ENCODE results near the gene CLDN7. TPM values are rescaled to one million over a fixed set of nuclear protein-coding genes. Genes with fewer than 3 reads are reported as not detected.

Gene CLDN7
- total and polyA plus RNA-seq, 4 experiments from 2014 or later, result 0.39 to 3.1 (median 1.0) TPM

DNA sequence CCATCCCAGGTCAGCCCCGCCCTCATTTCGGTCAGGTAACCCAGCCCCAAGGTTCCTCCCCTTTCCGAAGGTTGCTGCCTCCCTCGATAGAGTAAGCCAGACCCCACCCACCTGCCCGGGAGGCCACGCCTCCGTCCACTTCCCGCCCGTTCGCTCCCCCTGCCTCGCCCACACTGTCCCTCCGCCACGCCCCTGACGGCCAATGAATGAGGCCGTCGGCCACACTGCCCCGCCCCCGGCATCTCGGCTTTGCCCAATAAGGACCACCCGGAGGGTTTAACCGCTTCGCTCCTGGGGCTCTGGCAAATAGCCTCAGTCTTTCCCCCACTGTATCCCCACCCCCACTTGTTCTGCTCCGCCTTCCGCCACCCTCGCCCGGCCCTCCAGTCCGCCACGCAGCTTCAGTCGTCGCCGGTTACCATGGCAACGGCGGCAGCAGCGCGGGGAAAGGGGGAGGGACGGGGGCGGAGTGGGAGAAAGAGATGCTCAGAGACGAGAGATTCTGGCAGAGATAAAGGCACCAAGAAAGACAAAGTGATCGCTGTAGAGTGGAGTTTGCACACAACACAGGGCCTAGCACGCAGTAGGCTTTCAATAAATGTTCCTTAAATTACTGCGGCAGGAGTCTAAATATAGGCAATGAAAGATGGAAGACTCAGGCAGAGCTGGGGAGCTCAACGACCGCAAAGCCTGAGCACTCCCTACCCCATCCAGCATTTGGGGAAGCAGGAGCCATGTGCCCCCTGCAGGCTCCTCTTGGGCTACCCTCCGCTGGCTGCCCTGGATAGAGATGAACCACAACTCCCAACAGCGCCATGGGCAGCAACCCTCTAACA, 47.8 kb downstream of the CLDN7 start:
- Mint-ChIP-seq H3K27me3 (peaks cover 0 to 13% of the 10 kb centered on the region in 2 donors), H3K4me3 (peak overlapping the region; percentile 90 to 98 (median 93)), H3K27ac (peak overlapping the region; percentile 98 to 100 (median 100)), H3K36me3 (peaks cover 0 to 5% of the 10 kb centered on the region in 2 donors), H3K9me3 (peaks cover 0 to 3% (median 0%) of the 10 kb centered on the region in 8 donors), H3K4me1 (peaks cover 26 to 67% (median 43%) of the 10 kb centered on the region in 4 donors)
- Histone ChIP-seq H3K4me3 (ENCODE audit: low read length in 2 of 2) (peak overlapping the region; percentile 68 to 73), H3K27ac (ENCODE audit: low read depth, low read length) (peak overlapping the region; percentile 96), H3K4me1 (ENCODE audit: insufficient read depth, low read length) (peaks cover 54% of the 10 kb centered on the region), H3K27me3 (ENCODE audit: insufficient read depth, low read length) (no peaks in the 10 kb centered on the region), H3K9me3 (ENCODE audit: control insufficient read depth in 1 of 2, low read length in 2 of 2) (no peaks in the 10 kb centered on the region), H3K36me3 (ENCODE audit: insufficient read depth, low read length) (no peaks in the 10 kb centered on the region)
- ChIA-PET POLR2A (ENCODE audit: partially characterized antibody) (interaction anchor here (0.8 to 15.3 kb wide), 14 partner anchors 9 to 620 kb away, joined by 3 to 435 read pairs (median 4); partner anchors contain the start of genes CTDNEP1, DVL2, ELP5 and GABARAP), CTCF (ENCODE audit: partially characterized antibody) (interaction anchor here (0.9 to 1.7 kb wide), 9 partner anchors 20 to 169 kb away, joined by 3 to 11 read pairs (median 3); partner anchors contain the start of genes DVL2, GABARAP and PHF23)
- DNase-seq, result peak; percentile 97 to 99 (median 98)
- intact Hi-C loops (cut with micrococcal nuclease), result loop anchor here (1.0 to 2.0 kb wide), 8 partner anchors 9 to 472 kb away; partner anchors contain the start of genes EIF5A, ELP5, PHF23 and POLR2A

DNA sequence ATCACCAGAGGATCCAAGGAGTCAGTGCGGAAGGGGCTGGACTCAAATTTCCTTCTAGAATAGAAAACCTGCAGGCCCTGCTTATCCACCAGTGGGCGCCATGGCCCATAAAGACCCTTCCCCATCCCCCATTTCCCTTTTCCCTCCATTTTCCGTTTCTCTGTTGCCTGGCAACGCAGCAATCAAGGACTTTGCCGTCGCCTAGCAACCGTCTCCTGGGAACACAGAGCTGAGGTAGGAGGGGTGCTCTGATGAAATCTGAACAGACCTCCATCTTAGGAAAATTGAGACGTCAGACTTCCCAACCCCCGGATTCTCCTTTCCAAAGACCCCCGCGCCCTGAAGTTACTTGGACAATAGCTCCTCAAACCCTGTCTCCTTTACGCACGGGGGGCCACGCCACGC, 48.4 kb downstream of the CLDN7 start:
- ChIA-PET CTCF (ENCODE audit: partially characterized antibody) (interaction anchor here (0.9 to 1.7 kb wide), 9 partner anchors 20 to 168 kb away, joined by 3 to 11 read pairs (median 3); partner anchors contain the start of genes DVL2, GABARAP and PHF23), POLR2A (ENCODE audit: partially characterized antibody) (interaction anchor here (0.8 to 15.3 kb wide), 13 partner anchors 8 to 621 kb away, joined by 3 to 435 read pairs (median 4); partner anchors contain the start of genes CTDNEP1, DVL2, ELP5 and GABARAP)
- DNase-seq, result peak in 2 of 5 donors; percentile 85 to 91
- intact Hi-C loops (cut with micrococcal nuclease), result loop anchor here (1.0 to 2.0 kb wide), 7 partner anchors 9 to 472 kb away; partner anchors contain the start of genes EIF5A, ELP5, PHF23 and TMEM102
- peaks cover 21 to 61% (median 39%) of the 10 kb centered on the region in 4 donors for H3K4me1 Mint-ChIP-seq
- peak overlapping the region; percentile 96 for H3K27ac ChIP-seq (ENCODE audit: low read depth, low read length)
- H3K9me3 Mint-ChIP-seq, result peaks cover 0 to 3% (median 0%) of the 10 kb centered on the region in 8 donors
- peaks cover 0 to 5% of the 10 kb centered on the region in 2 donors for H3K36me3 Mint-ChIP-seq
- H3K27me3 ChIP-seq (ENCODE audit: insufficient read depth, low read length), result no peaks in the 10 kb centered on the region
- peak overlapping the region; percentile 90 to 98 (median 93) for H3K4me3 Mint-ChIP-seq
- peaks cover 0 to 13% of the 10 kb centered on the region in 2 donors for H3K27me3 Mint-ChIP-seq
- H3K9me3 ChIP-seq (ENCODE audit: control insufficient read depth in 1 of 2, low read length in 2 of 2), result no peaks in the 10 kb centered on the region
- H3K4me1 ChIP-seq (ENCODE audit: insufficient read depth, low read length), result peaks cover 48% of the 10 kb centered on the region
- peak overlapping the region; percentile 47 to 73 for H3K4me3 ChIP-seq (ENCODE audit: low read length in 2 of 2)
- H3K36me3 ChIP-seq (ENCODE audit: insufficient read depth, low read length), result no peaks in the 10 kb centered on the region
- H3K27ac Mint-ChIP-seq, result peak overlapping the region; percentile 98 to 100 (median 100)

DNA sequence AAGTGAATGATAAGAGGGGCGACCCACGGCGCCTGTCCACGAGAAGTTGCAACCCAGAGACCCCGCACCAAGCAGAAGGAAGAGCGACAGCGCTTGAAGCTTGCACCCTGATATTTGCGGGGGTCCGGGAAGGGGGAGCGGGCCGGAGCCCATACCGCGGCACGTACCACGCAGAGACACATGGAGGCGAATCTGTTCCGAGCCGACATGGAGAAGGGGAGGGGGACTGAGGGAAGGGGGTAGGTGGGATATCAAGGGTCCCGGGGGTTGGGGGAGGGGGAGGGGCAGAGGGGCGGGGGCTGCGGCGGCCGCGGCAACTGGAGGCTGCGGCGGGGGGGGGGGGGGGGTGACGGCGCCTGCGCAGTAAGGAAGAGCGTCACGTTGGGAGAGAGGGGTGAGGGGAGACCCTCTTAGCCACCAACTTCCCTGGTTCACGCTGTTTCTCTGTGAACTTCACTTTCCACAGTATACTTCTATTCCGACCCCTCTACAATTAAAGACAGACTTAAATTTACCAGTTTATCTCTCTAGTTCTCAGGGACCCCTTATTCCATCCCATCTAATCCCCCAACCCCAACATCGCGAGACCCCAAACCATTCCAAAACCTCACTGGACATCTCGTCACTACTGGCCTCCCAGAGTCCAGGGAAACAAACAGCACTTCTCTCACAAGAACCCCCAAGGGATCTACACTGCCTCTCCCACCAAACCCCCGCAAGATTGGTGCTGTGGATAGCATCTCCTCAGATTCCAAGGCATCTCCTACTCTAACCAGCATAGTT, 50.6 kb downstream of the CLDN7 start:
- Histone ChIP-seq H3K36me3 (ENCODE audit: insufficient read depth, low read length) (no peaks in the 10 kb centered on the region), H3K27ac (ENCODE audit: low read depth, low read length) (no peak overlapping the region), H3K4me3 (ENCODE audit: low read length in 2 of 2) (no peak overlapping the region), H3K27me3 (ENCODE audit: insufficient read depth, low read length) (no peaks in the 10 kb centered on the region), H3K9me3 (ENCODE audit: control insufficient read depth in 1 of 2, low read length in 2 of 2) (no peaks in the 10 kb centered on the region), H3K4me1 (ENCODE audit: insufficient read depth, low read length) (peaks cover 31% of the 10 kb centered on the region)
- CTCF ChIA-PET (ENCODE audit: partially characterized antibody), result no interaction called here
- intact Hi-C loops (cut with micrococcal nuclease), result no loop called here
- H3K36me3 Mint-ChIP-seq, result peaks cover 0 to 5% of the 10 kb centered on the region in 2 donors
- peak overlapping the region; percentile 12 to 78 (median 67) for H3K27ac Mint-ChIP-seq
- H3K9me3 Mint-ChIP-seq, result peaks cover 0 to 3% (median 0%) of the 10 kb centered on the region in 8 donors
- POLR2A ChIA-PET (ENCODE audit: partially characterized antibody), result no interaction called here
- peaks cover 16 to 49% (median 30%) of the 10 kb centered on the region in 4 donors for H3K4me1 Mint-ChIP-seq
- H3K27me3 Mint-ChIP-seq, result peaks cover 0 to 13% of the 10 kb centered on the region in 2 donors
- H3K4me3 Mint-ChIP-seq, result no peak overlapping the region
- DNase-seq, result peak in 1 of 5 donors; percentile 9

Small RNAs within 50 kb of the gene (microRNA-seq; reads per million reads assigned to microRNA genes)
- 583 reads per million, percentile 83 among the genes with 10 or more reads in this experiment for gene MIR324 (ENCODE audit: borderline microRNAs expressed, borderline number of aligned reads, borderline replicate concordance)

Other genes with a start within 250 kb of the CLDN7 start
Only the 30 nearest of the 35 such genes appear.
- 1 to 10 TPM in 1 of 2 experiments, under 1 TPM in 1; 0.89 to 1.2 TPM for gene SLC16A11, start 218.4 kb downstream of the CLDN7 start, total RNA-seq
- under 1 TPM; 0.50 to 0.69 TPM for gene SLC16A11, start 218.4 kb downstream of the CLDN7 start, polyA plus RNA-seq
- 1 to 10 TPM; 1.4 TPM for gene CLEC10A, start 182.2 kb downstream of the CLDN7 start, total RNA-seq
- gene CLEC10A, start 182.2 kb downstream of the CLDN7 start, polyA plus RNA-seq, result not detected
- not detected for gene ASGR2, start 147.7 kb downstream of the CLDN7 start, total RNA-seq
- not detected for gene ASGR2, start 147.7 kb downstream of the CLDN7 start, polyA plus RNA-seq
- gene ASGR1, start 83.1 kb downstream of the CLDN7 start, total RNA-seq, result not detected
- not detected for gene ASGR1, start 83.1 kb downstream of the CLDN7 start, polyA plus RNA-seq
- 1 to 10 TPM; 7.2 to 7.6 TPM for gene DLG4, start 42.6 kb downstream of the CLDN7 start, total RNA-seq
- gene DLG4, start 42.6 kb downstream of the CLDN7 start, polyA plus RNA-seq, result under 1 TPM; 0.44 to 0.50 TPM
- 100 to 1,000 TPM; 340 to 342 TPM for gene ACADVL, start 42.5 kb downstream of the CLDN7 start, total RNA-seq
- gene ACADVL, start 42.5 kb downstream of the CLDN7 start, polyA plus RNA-seq, result 100 to 1,000 TPM; 110 to 118 TPM
- 10 to 100 TPM; 75.1 to 76.8 TPM for gene DVL2, start 28.0 kb downstream of the CLDN7 start, total RNA-seq
- 10 to 100 TPM; 22.0 to 23.7 TPM for gene DVL2, start 28.0 kb downstream of the CLDN7 start, polyA plus RNA-seq
- 10 to 100 TPM; 45.8 to 55.8 TPM for gene PHF23, start 23.0 kb downstream of the CLDN7 start, total RNA-seq
- 10 to 100 TPM; 11.4 to 29.8 TPM for gene PHF23, start 23.0 kb downstream of the CLDN7 start, polyA plus RNA-seq
- 100 to 1,000 TPM; 324 to 327 TPM for gene GABARAP, start 20.0 kb downstream of the CLDN7 start, total RNA-seq
- gene GABARAP, start 20.0 kb downstream of the CLDN7 start, polyA plus RNA-seq, result 100 to 1,000 TPM; 741 to 896 TPM
- gene CTDNEP1, start 10.7 kb downstream of the CLDN7 start, total RNA-seq, result 100 to 1,000 TPM; 145 to 157 TPM
- gene CTDNEP1, start 10.7 kb downstream of the CLDN7 start, polyA plus RNA-seq, result 10 to 100 TPM; 42.4 to 59.1 TPM
- gene ELP5, start 10.3 kb downstream of the CLDN7 start, total RNA-seq, result 10 to 100 TPM; 29.8 to 30.9 TPM
- gene ELP5, start 10.3 kb downstream of the CLDN7 start, polyA plus RNA-seq, result 10 to 100 TPM; 68.0 to 71.3 TPM
- gene SLC2A4, start 19.2 kb upstream of the CLDN7 start, total RNA-seq, result not detected
- not detected for gene SLC2A4, start 19.2 kb upstream of the CLDN7 start, polyA plus RNA-seq
- under 1 TPM; 0.26 to 0.39 TPM for gene YBX2, start 32.2 kb upstream of the CLDN7 start, total RNA-seq
- not detected for gene YBX2, start 32.2 kb upstream of the CLDN7 start, polyA plus RNA-seq
- gene EIF5A, start 45.1 kb upstream of the CLDN7 start, total RNA-seq, result 100 to 1,000 TPM; 240 to 244 TPM
- gene EIF5A, start 45.1 kb upstream of the CLDN7 start, polyA plus RNA-seq, result 100 to 1,000 TPM; 230 to 850 TPM
- gene GPS2, start 52.9 kb upstream of the CLDN7 start, total RNA-seq, result 100 to 1,000 TPM; 127 to 132 TPM
- gene GPS2, start 52.9 kb upstream of the CLDN7 start, polyA plus RNA-seq, result 100 to 1,000 TPM; 101 to 120 TPM
- gene NEURL4, start 66.9 kb upstream of the CLDN7 start, total RNA-seq, result 10 to 100 TPM; 73.8 to 81.6 TPM
- gene NEURL4, start 66.9 kb upstream of the CLDN7 start, polyA plus RNA-seq, result 1 to 10 TPM in 1 of 2 donors, under 1 TPM in 1; 0.97 to 2.4 TPM
- gene ACAP1, start 74.1 kb upstream of the CLDN7 start, total RNA-seq, result 100 to 1,000 TPM; 507 to 516 TPM
- 100 to 1,000 TPM; 261 to 264 TPM for gene ACAP1, start 74.1 kb upstream of the CLDN7 start, polyA plus RNA-seq
- gene KCTD11, start 89.7 kb upstream of the CLDN7 start, total RNA-seq, result 1 to 10 TPM; 3.5 to 4.3 TPM
- gene KCTD11, start 89.7 kb upstream of the CLDN7 start, polyA plus RNA-seq, result 1 to 10 TPM in 1 of 2 donors, under 1 TPM in 1; 0.33 to 1.8 TPM
- gene TMEM95, start 92.7 kb upstream of the CLDN7 start, total RNA-seq, result not detected
- not detected for gene TMEM95, start 92.7 kb upstream of the CLDN7 start, polyA plus RNA-seq
- gene TNK1, start 118.6 kb upstream of the CLDN7 start, total RNA-seq, result 10 to 100 TPM; 13.8 to 15.9 TPM
- gene TNK1, start 118.6 kb upstream of the CLDN7 start, polyA plus RNA-seq, result 1 to 10 TPM; 1.7 to 2.1 TPM
- gene PLSCR3, start 132.0 kb upstream of the CLDN7 start, total RNA-seq, result 10 to 100 TPM; 90.3 to 91.9 TPM
- gene PLSCR3, start 132.0 kb upstream of the CLDN7 start, polyA plus RNA-seq, result 100 to 1,000 TPM; 174 to 242 TPM
- gene TMEM256, start 141.6 kb upstream of the CLDN7 start, total RNA-seq, result 10 to 100 TPM; 35.4 to 38.3 TPM
- gene TMEM256, start 141.6 kb upstream of the CLDN7 start, polyA plus RNA-seq, result 10 to 100 TPM; 49.9 to 51.1 TPM
- gene NLGN2, start 145.4 kb upstream of the CLDN7 start, total RNA-seq, result 1 to 10 TPM; 8.8 to 9.8 TPM
- under 1 TPM in 1 of 2 donors, not detected in 1; 0.08 TPM for gene NLGN2, start 145.4 kb upstream of the CLDN7 start, polyA plus RNA-seq
- not detected for gene SPEM1, start 157.8 kb upstream of the CLDN7 start, total RNA-seq
- gene SPEM1, start 157.8 kb upstream of the CLDN7 start, polyA plus RNA-seq, result not detected
- not detected for gene SPEM2, start 163.1 kb upstream of the CLDN7 start, total RNA-seq
- gene SPEM2, start 163.1 kb upstream of the CLDN7 start, polyA plus RNA-seq, result not detected
- not detected for gene SPEM3, start 166.4 kb upstream of the CLDN7 start, total RNA-seq
- not detected for gene SPEM3, start 166.4 kb upstream of the CLDN7 start, polyA plus RNA-seq
- 10 to 100 TPM; 20.8 to 21.8 TPM for gene TMEM102, start 173.0 kb upstream of the CLDN7 start, total RNA-seq
- gene TMEM102, start 173.0 kb upstream of the CLDN7 start, polyA plus RNA-seq, result 10 to 100 TPM; 14.6 to 29.2 TPM
- 1 to 10 TPM; 2.7 to 3.3 TPM for gene FGF11, start 177.0 kb upstream of the CLDN7 start, total RNA-seq
- under 1 TPM in 1 of 2 donors, not detected in 1; 0.14 TPM for gene FGF11, start 177.0 kb upstream of the CLDN7 start, polyA plus RNA-seq
- 1 to 10 TPM; 9.1 to 9.5 TPM for gene CHRNB1, start 182.6 kb upstream of the CLDN7 start, total RNA-seq
- gene CHRNB1, start 182.6 kb upstream of the CLDN7 start, polyA plus RNA-seq, result 10 to 100 TPM; 24.1 to 29.2 TPM
- 10 to 100 TPM; 75.2 to 75.7 TPM for gene ZBTB4, start 217.2 kb upstream of the CLDN7 start, total RNA-seq
- 10 to 100 TPM in 1 of 2 donors, 1 to 10 TPM in 1; 4.6 to 21.2 TPM for gene ZBTB4, start 217.2 kb upstream of the CLDN7 start, polyA plus RNA-seq